ENCODE measurements around the gene CELF4.

The CELF4 gene

GRCh38 chr18:37571266-37571665 is 5.7 kb upstream of the CELF4 start:
- no peak for DNase-seq

GRCh38 chr18:37570336-37570930 is 4.8 kb upstream of the CELF4 start:
- no peak for DNase-seq

- DNase-seq: no peak
Observed at GRCh38 chr18:37568671-37569070, 3.1 kb upstream of the CELF4 start.

GRCh38 chr18:37567994-37568359 is 2.4 kb upstream of the CELF4 start:
- DNase-seq: no peak

GRCh38 chr18:37567061-37567993 is 1.7 kb upstream of the CELF4 start:
- DNase-seq: no peak

- DNase-seq: no peak
Observed at GRCh38 chr18:37566479-37567060, 972 bp upstream of the CELF4 start.

- DNase-seq: no peak
Observed at GRCh38 chr18:37565977-37566478, 430 bp upstream of the CELF4 start.

- DNase-seq: no peak
Observed at GRCh38 chr18:37564711-37565100, 892 bp downstream of the CELF4 start.

GRCh38 chr18:37563931-37564392 is 1.6 kb downstream of the CELF4 start:
- DNase-seq: no peak

GRCh38 chr18:37561986-37562385 is 3.6 kb downstream of the CELF4 start:
- no peak for DNase-seq

- DNase-seq: no peak
Observed at GRCh38 chr18:37560003-37560402, 5.6 kb downstream of the CELF4 start.

GRCh38 chr18:37559194-37559593 is 6.4 kb downstream of the CELF4 start:
- no peak for DNase-seq

- DNase-seq: no peak
Observed at GRCh38 chr18:37554399-37554787, 11.2 kb downstream of the CELF4 start.

- DNase-seq: no peak
Observed at GRCh38 chr18:37553633-37554398, 11.8 kb downstream of the CELF4 start.

GRCh38 chr18:37552286-37552685 is 13.3 kb downstream of the CELF4 start:
- DNase-seq: no peak

- no peak for DNase-seq
Observed at GRCh38 chr18:37551846-37552245, 13.8 kb downstream of the CELF4 start.

GRCh38 chr18:37551249-37551648 is 14.3 kb downstream of the CELF4 start:
- DNase-seq: no peak

- DNase-seq: no peak
Observed at GRCh38 chr18:37550118-37550875, 15.3 kb downstream of the CELF4 start.

- no peak for DNase-seq
Observed at GRCh38 chr18:37548679-37549289, 16.8 kb downstream of the CELF4 start.

- DNase-seq: no peak
Observed at GRCh38 chr18:37547196-37547827, 18.3 kb downstream of the CELF4 start.

GRCh38 chr18:37546651-37547050 is 18.9 kb downstream of the CELF4 start:
- DNase-seq: no peak

- no peak for DNase-seq
Observed at GRCh38 chr18:37546272-37546537, 19.4 kb downstream of the CELF4 start.

All from SIG-M5 (cell line).